Breast epithelium (tissue), 4 donors: ENCODE data around the gene KIF3B. TPM values are rescaled to one million over a fixed set of nuclear protein-coding genes. Genes with fewer than 3 reads are reported as not detected.

Experiments
- DNase-seq, 2 donors: peaks; one replicate each; pipeline ENCODE4 v3.0.0-alpha.2; 2019; ENCODE audit warnings: low spot score in 2 of 2
- H3K27ac ChIP-seq, 2 donors: fragments of 200-600 bp; sonication (generic) in 1 of 2; one replicate each; pipeline ENCODE4 v1.5.1; 2016 to 2019; ENCODE audit warnings: mild to moderate bottlenecking in 1 of 2
- H3K27me3 ChIP-seq, 2 donors: fragments of 200-600 bp; sonication (generic) in 1 of 2; one replicate each; pipeline versions ENCODE4 v1.5.1 to v1.6.0; 2017 to 2019; ENCODE audit warnings: control low read depth in 1 of 2, mild to moderate bottlenecking in 1 of 2
- H3K36me3 ChIP-seq: fragments of 200-600 bp; one replicate; pipeline ENCODE4 v1.5.1; 2019
- H3K4me1 ChIP-seq, 2 donors: fragments of 200-600 bp; sonication (generic); one replicate each; pipeline ENCODE4 v1.5.1; 2016 to 2019; ENCODE audit warnings: control low read depth in 1 of 2
- H3K4me3 ChIP-seq, 3 donors: fragments of 200-600 bp; sonication (generic); 1 replicate in 2 of 3; 2 replicates in 1 of 3; pipeline ENCODE4 v1.5.1; 2016 to 2019; ENCODE audit warnings: mild to moderate bottlenecking in 3 of 3, moderate library complexity in 2 of 3
- H3K9me3 ChIP-seq, 2 donors: fragments of 200-600 bp; sonication (generic) in 1 of 2; one replicate each; pipeline ENCODE4 v1.5.1; 2016 to 2019; ENCODE audit warnings: control low read depth in 1 of 2
- CTCF ChIP-seq, 3 donors: fragments of 450-650 bp; IDR thresholded peaks; one replicate each; pipeline ENCODE4 v1.5.1; 2016 to 2017; ENCODE audit warnings: antibody characterized with exemption in 3 of 3, mild to moderate bottlenecking in 3 of 3, moderate library complexity in 3 of 3
- POLR2A ChIP-seq: fragments of 450-650 bp; IDR thresholded peaks from one replicate; pipeline ENCODE4 v1.6.1; 2016; ENCODE audit warnings: antibody characterized with exemption, mild to moderate bottlenecking, moderate library complexity
- POLR2AphosphoS5 ChIP-seq, 3 donors: sonication (generic); formaldehyde crosslinking; IDR thresholded peaks; one replicate each; pipeline ENCODE4 v1.6.1; 2017; ENCODE audit warnings: antibody characterized with exemption in 3 of 3
- intact Hi-C: fragments of 100-400 bp; cut with DNase I; formaldehyde crosslinking; loops from one replicate; pipeline ENCODE4 v1.15.1; 2023; ENCODE audit warnings: low total_unique reads
- total RNA-seq, 3 donors: library from RNA; depleted of rRNA; stranded (reverse); fragments of >200 nt; gene quantifications; one replicate each; pipeline ENCODE4 v1.1.0, GENCODE V29; 2016

The KIF3B gene
- total RNA-seq, 3 donors from 2014 or later: 23.7 to 28.6 (median 24.6) TPM

GRCh38 chr20:32289661-32290431, 12.4 kb downstream of the KIF3B start:
- H3K27ac ChIP-seq: no peak overlapping the region
- DNase-seq: no peak
- intact Hi-C loops: no loop called here
- TF ChIP-seq POLR2AphosphoS5 (IDR thresholded peaks at IDR 0.05) (no peak), POLR2A (no peak), CTCF (IDR thresholded peaks at IDR 0.05) (no peak)
- no peaks in the 10 kb centered on the region for H3K4me1 ChIP-seq
- no peaks in the 10 kb centered on the region for H3K36me3 ChIP-seq
- H3K4me3 ChIP-seq: no peak overlapping the region
- no peaks in the 10 kb centered on the region for H3K9me3 ChIP-seq
- H3K27me3 ChIP-seq: no peaks in the 10 kb centered on the region

GRCh38 chr20:32291166-32291565, 13.7 kb downstream of the KIF3B start:
- Histone ChIP-seq H3K36me3 (no peaks in the 10 kb centered on the region), H3K27ac (no peak overlapping the region), H3K4me1 (no peaks in the 10 kb centered on the region), H3K27me3 (no peaks in the 10 kb centered on the region), H3K4me3 (no peak overlapping the region), H3K9me3 (no peaks in the 10 kb centered on the region)
- DNase-seq: no peak
- intact Hi-C loops: no loop called here
- TF ChIP-seq POLR2A (no peak), POLR2AphosphoS5 (IDR thresholded peaks at IDR 0.05) (no peak), CTCF (IDR thresholded peaks at IDR 0.05) (no peak)

GRCh38 chr20:32292548-32292947, 15.1 kb downstream of the KIF3B start:
- no peaks in the 10 kb centered on the region for H3K9me3 ChIP-seq
- intact Hi-C loops: no loop called here
- DNase-seq: no peak
- H3K4me1 ChIP-seq: no peaks in the 10 kb centered on the region
- no peaks in the 10 kb centered on the region for H3K36me3 ChIP-seq
- no peak overlapping the region for H3K27ac ChIP-seq
- no peaks in the 10 kb centered on the region for H3K27me3 ChIP-seq
- no peak overlapping the region for H3K4me3 ChIP-seq
- TF ChIP-seq POLR2A: no peak
- no peak for TF ChIP-seq POLR2AphosphoS5 (IDR thresholded peaks at IDR 0.05)
- TF ChIP-seq CTCF (IDR thresholded peaks at IDR 0.05): no peak

- Histone ChIP-seq H3K4me1 (no peaks in the 10 kb centered on the region), H3K9me3 (no peaks in the 10 kb centered on the region), H3K4me3 (no peak overlapping the region), H3K27me3 (no peaks in the 10 kb centered on the region), H3K36me3 (no peaks in the 10 kb centered on the region), H3K27ac (no peak overlapping the region)
- intact Hi-C loops: no loop called here
- no peak for TF ChIP-seq POLR2AphosphoS5 (IDR thresholded peaks at IDR 0.05)
- no peak for TF ChIP-seq POLR2A
- TF ChIP-seq CTCF (IDR thresholded peaks at IDR 0.05): no peak
- DNase-seq: no peak
Measured at GRCh38 chr20:32294071-32294470, 16.6 kb downstream of the KIF3B start.

GRCh38 chr20:32296412-32296811, 19.0 kb downstream of the KIF3B start:
- Histone ChIP-seq H3K27ac (no peak overlapping the region), H3K36me3 (no peaks in the 10 kb centered on the region), H3K27me3 (no peaks in the 10 kb centered on the region), H3K9me3 (no peaks in the 10 kb centered on the region), H3K4me1 (no peaks in the 10 kb centered on the region), H3K4me3 (no peak overlapping the region)
- TF ChIP-seq POLR2AphosphoS5 (IDR thresholded peaks at IDR 0.05) (no peak), CTCF (IDR thresholded peaks at IDR 0.05) (no peak), POLR2A (no peak)
- DNase-seq: no peak
- intact Hi-C loops: no loop called here
